ENCODE data around the gene SEL1L2.

DNA sequence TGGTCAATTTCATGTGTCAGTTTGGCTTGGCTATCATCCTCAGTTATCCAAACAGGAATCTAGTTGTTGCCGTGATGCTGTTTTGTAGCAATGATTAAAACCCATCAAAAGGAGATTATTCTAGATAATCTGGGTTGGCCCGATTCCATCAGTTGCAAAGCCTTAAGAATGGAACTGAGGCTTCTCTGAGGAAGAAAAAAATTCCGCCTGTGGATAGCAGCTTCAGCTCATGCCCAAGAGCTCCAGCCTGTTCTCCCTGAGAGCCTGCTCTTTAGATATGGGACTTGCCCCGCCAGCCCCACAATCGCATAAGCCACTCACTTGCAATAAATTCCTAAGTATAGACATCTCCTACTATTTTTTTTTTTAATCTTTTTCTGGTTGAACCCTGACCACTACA is 61.5 kb downstream of the SEL1L2 start:
- no peak for TF ChIP-seq POLR2A (IDR thresholded peaks at IDR 0.05; ENCODE audit: low read depth)
- TF ChIP-seq POLR2AphosphoS5 (IDR thresholded peaks at IDR 0.05) = no peak
- no peak for TF ChIP-seq EP300 (IDR thresholded peaks at IDR 0.05)
- no peak for TF ChIP-seq CTCF (IDR thresholded peaks at IDR 0.05)
